ENCODE measurements around the gene EHMT2. TPM values are rescaled to one million over a fixed set of nuclear protein-coding genes. Genes with fewer than 3 reads are reported as not detected.

The EHMT2 gene
- total and polyA plus RNA-seq, 2 of the 8 experiments (the other 6 are each of a cell fraction or from before 2014, with no cell fraction given), result 125 to 177 TPM

DNA sequence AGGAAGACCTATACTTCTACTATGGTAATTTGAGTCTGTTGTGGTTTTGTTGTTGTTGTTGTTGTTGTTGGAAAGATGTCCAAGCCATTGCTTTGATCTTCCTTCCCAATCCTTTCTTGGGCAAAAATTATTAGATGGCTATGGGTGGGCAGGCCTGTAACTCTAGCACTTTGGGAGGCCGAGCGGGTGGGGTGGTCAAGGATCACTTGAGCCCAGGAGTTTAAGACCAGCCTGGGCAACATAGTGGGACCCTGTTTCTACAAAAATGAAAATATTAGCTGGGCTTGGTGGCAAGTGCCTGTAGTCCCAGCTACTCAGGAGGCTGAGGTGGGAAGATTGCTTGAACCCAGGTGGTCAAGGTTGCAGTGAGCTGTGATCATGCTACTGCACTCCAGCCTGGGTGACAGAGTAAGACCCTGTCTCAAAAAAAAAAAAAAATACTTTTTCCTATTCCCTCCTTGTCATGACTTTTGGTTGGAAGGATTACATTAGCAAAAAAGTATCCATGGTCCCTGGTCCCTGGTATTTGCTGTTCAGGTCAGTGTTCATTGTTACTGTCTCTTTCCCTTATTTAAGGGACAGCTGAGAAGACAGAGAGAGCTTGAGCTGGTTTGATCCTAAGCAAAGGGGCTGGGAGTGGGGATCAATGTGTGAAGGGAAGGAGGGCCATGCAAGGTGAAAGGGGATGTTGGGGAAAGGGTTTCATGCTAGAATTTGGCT is 46.6 kb downstream of the EHMT2 start:
- Histone ChIP-seq H3K4ac (replicated peaks; ENCODE audit: insufficient read length, low read depth, low read length) (no peak overlapping the region), H2AK5ac (ENCODE audit: low read depth, low read length) (no peak overlapping the region), H3K27ac (ENCODE audit: low read depth, low read length) (no peak overlapping the region), H3K79me2 (ENCODE audit: control insufficient read depth in 1 of 2, insufficient read depth in 2 of 2, low read length in 2 of 2) (no peaks in the 10 kb centered on the region), H3K36me3 (ENCODE audit: control insufficient read depth in 2 of 4, insufficient read depth in 4 of 4, low read length in 3 of 4) (peaks cover 0 to 4% (median 0%) of the 10 kb centered on the region in 4 experiments; a peak in 2 of 8 replicates), H3K18ac (ENCODE audit: extremely low read depth, low read length) (no peak overlapping the region), H3K4me3 (ENCODE audit: extremely low read depth in 1 of 4, insufficient read depth in 2 of 4, low read depth in 3 of 4, low read length in 4 of 4) (no peak overlapping the region), H3K4me1 (replicated peaks in 1 of 4; ENCODE audit: control insufficient read depth in 3 of 4, insufficient read depth in 4 of 4, low read length in 3 of 4) (no peaks in the 10 kb centered on the region), H2BK20ac (ENCODE audit: low read length) (no peak overlapping the region), H3K4me2 (ENCODE audit: insufficient read depth in 1 of 2, low read depth in 2 of 2, low read length in 2 of 2) (no peak overlapping the region; a peak in 1 of 4 replicates), H2BK5ac (ENCODE audit: low read depth, low read length) (no peak overlapping the region), H4K8ac (ENCODE audit: extremely low read depth, insufficient read depth, low read length) (no peak overlapping the region), H2BK15ac (ENCODE audit: low read length) (no peak overlapping the region), H4K91ac (replicated peaks; ENCODE audit: insufficient read length, low read length) (no peak overlapping the region), H3K14ac (ENCODE audit: insufficient read length) (no peak overlapping the region), H3K23me2 (ENCODE audit: low read depth, low read length) (no peaks in the 10 kb centered on the region), H2BK120ac (replicated peaks; ENCODE audit: low read depth, low read length) (no peak overlapping the region), H3K23ac (ENCODE audit: insufficient read length) (no peak overlapping the region), H2AFZ (ENCODE audit: low read length) (no peak overlapping the region), H3K27me3 (replicated peaks in 1 of 4; ENCODE audit: control insufficient read depth in 3 of 4, extremely low read depth in 1 of 4, insufficient read depth in 3 of 4, low read length in 3 of 4) (no peaks in the 10 kb centered on the region), H4K5ac (ENCODE audit: insufficient read length, low read depth, low read length) (no peak overlapping the region), H2BK12ac (ENCODE audit: low read depth, low read length) (no peak overlapping the region), H4K20me1 (replicated peaks in 1 of 2; ENCODE audit: control insufficient read depth in 1 of 2, insufficient read depth in 2 of 2, low read length in 2 of 2) (no peaks in the 10 kb centered on the region), H3K56ac (replicated peaks; ENCODE audit: insufficient read length, low read depth, low read length) (no peak overlapping the region), H3K9me3 (ENCODE audit: insufficient read depth in 2 of 2, low read depth in 1 of 2, low read length in 1 of 2) (peaks cover 6 to 7% of the 10 kb centered on the region in 2 experiments; a peak in 1 of 4 replicates), H3K79me1 (ENCODE audit: low read depth, low read length) (no peaks in the 10 kb centered on the region), H3K9ac (replicated peaks in 1 of 4; ENCODE audit: extremely low read depth in 1 of 4, low read depth in 3 of 4, low read length in 3 of 4) (peak overlapping the region in 1 of 4 experiments; percentile 18; a peak in 1 of 7 replicates)
- no peak for DNase-seq (ENCODE audit: low read depth in 1 of 2, low spot score in 2 of 2)
- ChIA-PET POLR2A (ENCODE audit: partially characterized antibody) (interaction anchor here (0.6 to 12.6 kb wide), 5 partner anchors 10 to 703 kb away, joined by 3 to 189 read pairs (median 3); partner anchors contain the start of gene NEU1), CTCF (ENCODE audit: partially characterized antibody) (interaction anchor here (0.6 to 1.3 kb wide), 4 partner anchors 12 to 558 kb away, joined by 3 to 5 read pairs (median 4); no protein-coding TSS in a partner anchor)
- FAIRE-seq, result no peak
- 97% methylated on average over 2 of the region's 2 CpGs; no CpG with 5 or more reads in 1 of the 2 experiments for WGBS, 2 experiments (ENCODE audit: extremely low coverage in 1 of 2, insufficient coverage in 1 of 2, insufficient read length in 1 of 2, insufficient replicate concordance in 2 of 2, low coverage in 1 of 2, low lambda C conversion rate in 2 of 2, missing lambda C conversion rate in 1 of 2)
- TF ChIP-seq RFX5 (IDR thresholded peaks at IDR 0.05; ENCODE audit: borderline replicate concordance, low read depth, low read length) (no peak), PHF8 (conservative IDR thresholded peaks at IDR 0.05; ENCODE audit: low read depth, low read length) (no peak), RBBP5 (IDR thresholded peaks at IDR 0.05; ENCODE audit: borderline replicate concordance, low read depth, low read length) (no peak), ASH2L (IDR thresholded peaks at IDR 0.05; ENCODE audit: low read length) (no peak), SP1 (IDR thresholded peaks at IDR 0.05; ENCODE audit: low read depth, low read length) (no peak)

Data from H1 (cell line).